MCF 10A (cell line): Measurements from ENCODE around the gene ANAPC5. TPM values are rescaled to one million over a fixed set of nuclear protein-coding genes. Genes with fewer than 3 reads are reported as not detected.

Experiments used
- BruUV-seq: library from RNA; stranded (reverse); fragments of 400-500 nt; replicated peaks from 2 replicates; lab custom pipeline; 2021; lab: Mats Ljungman, UMichigan
- CTCF ChIA-PET: fragments of 300-600 bp; sonication (Branson Sonifier 250); formaldehyde crosslinking; extraction: SDS; loops from one replicate; lab custom pipeline; 2021; ENCODE audit warnings: antibody characterized with exemption, inconsistent platforms; lab: Yijun Ruan, JAX
- POLR2A ChIA-PET: fragments of 300-600, 350-650 bp; sonication (Branson Sonifier 250); formaldehyde crosslinking; extraction: SDS; loops from one replicate; lab custom pipeline; 2020; ENCODE audit warnings: antibody characterized with exemption, inconsistent platforms; lab: Yijun Ruan, JAX
- DNase-seq: peaks from one replicate; pipeline ENCODE4 v3.0.0-alpha.2; 2018; ENCODE audit not compliant: unreplicated experiment
- H3K27ac Mint-ChIP-seq: one replicate; pipeline ENCODE4 v1.8.0; 2022; ENCODE audit warnings: mild to moderate bottlenecking, low read depth, mixed read lengths; ENCODE audit not compliant: unreplicated experiment
- H3K27me3 Mint-ChIP-seq: one replicate; pipeline ENCODE4 v1.8.0; 2022; ENCODE audit warnings: mixed read lengths; ENCODE audit not compliant: insufficient read depth, unreplicated experiment
- H3K36me3 Mint-ChIP-seq: one replicate; pipeline ENCODE4 v1.8.0; 2022; ENCODE audit warnings: mild to moderate bottlenecking, moderate library complexity, mixed read lengths; ENCODE audit not compliant: insufficient read depth, unreplicated experiment
- H3K4me1 Mint-ChIP-seq: one replicate; pipeline ENCODE4 v1.8.0; 2022; ENCODE audit warnings: mixed read lengths; ENCODE audit not compliant: insufficient read depth, unreplicated experiment
- H3K4me3 Mint-ChIP-seq: one replicate; pipeline ENCODE4 v1.8.0; 2022; ENCODE audit warnings: mild to moderate bottlenecking, moderate library complexity, mixed read lengths; ENCODE audit not compliant: unreplicated experiment
- H3K9me3 Mint-ChIP-seq: one replicate; pipeline ENCODE4 v1.8.0; 2022; ENCODE audit warnings: mixed read lengths; ENCODE audit not compliant: unreplicated experiment
- intact Hi-C: fragments of 100-400 bp; cut with micrococcal nuclease; formaldehyde crosslinking; loops from 2 replicates; pipeline ENCODE4 v1.14.1; 2022
- total RNA-seq: library from RNA; stranded (reverse); gene quantifications from 2 replicates; pipeline ENCODE4 v1.2.3, GENCODE V29; 2022
- TF ChIP-seq, protein P1 (sequence below): fragments of 200-600 bp; IDR thresholded peaks from one replicate; pipeline ENCODE4 v1.8.0; 2022; ENCODE audit warnings: antibody characterized with exemption, mild to moderate bottlenecking; ENCODE audit not compliant: unreplicated experiment

Gene ANAPC5
- total RNA-seq, 1 experiment from 2014 or later: 95.6 TPM

DNA sequence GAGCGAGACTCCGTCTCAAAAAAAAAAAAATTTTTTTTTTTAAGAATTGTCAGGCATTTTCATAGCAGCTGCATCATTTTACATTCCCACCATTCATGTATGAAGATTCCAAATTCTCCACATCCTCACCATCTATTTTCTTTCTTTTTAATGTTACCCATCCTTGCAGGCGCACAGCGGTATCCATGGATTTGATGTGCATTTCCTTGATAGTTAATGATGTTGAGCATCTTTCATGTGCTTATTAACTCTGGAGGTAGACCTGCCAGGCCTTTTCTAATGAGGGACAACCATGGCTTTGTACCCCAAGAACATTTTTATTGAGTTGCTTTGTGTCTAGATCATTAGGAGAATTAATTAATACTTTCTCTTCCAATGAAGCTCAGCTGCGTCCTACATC lies 46.1 kb upstream of the ANAPC5 start:
- POLR2A ChIA-PET: interaction anchor here (2.3 to 5.0 kb wide), 2 partner anchors 47 to 103 kb away, joined by 5 to 119 read pairs; partner anchors contain the start of gene ANAPC5
- Mint-ChIP-seq H3K9me3 (no peaks in the 10 kb centered on the region), H3K36me3 (no peaks in the 10 kb centered on the region), H3K4me3 (peak overlapping the region; percentile 90), H3K4me1 (peaks cover 14% of the 10 kb centered on the region), H3K27ac (no peak overlapping the region), H3K27me3 (no peaks in the 10 kb centered on the region)
- BruUV-seq: no TSS peak
- DNase-seq: no peak
- intact Hi-C loops: no loop called here
- CTCF ChIA-PET: interaction anchor here (0.6 kb wide), 1 partner anchor 38 kb away, joined by 4 read pairs; no protein-coding TSS in a partner anchor
- TF ChIP-seq, protein P1, sequence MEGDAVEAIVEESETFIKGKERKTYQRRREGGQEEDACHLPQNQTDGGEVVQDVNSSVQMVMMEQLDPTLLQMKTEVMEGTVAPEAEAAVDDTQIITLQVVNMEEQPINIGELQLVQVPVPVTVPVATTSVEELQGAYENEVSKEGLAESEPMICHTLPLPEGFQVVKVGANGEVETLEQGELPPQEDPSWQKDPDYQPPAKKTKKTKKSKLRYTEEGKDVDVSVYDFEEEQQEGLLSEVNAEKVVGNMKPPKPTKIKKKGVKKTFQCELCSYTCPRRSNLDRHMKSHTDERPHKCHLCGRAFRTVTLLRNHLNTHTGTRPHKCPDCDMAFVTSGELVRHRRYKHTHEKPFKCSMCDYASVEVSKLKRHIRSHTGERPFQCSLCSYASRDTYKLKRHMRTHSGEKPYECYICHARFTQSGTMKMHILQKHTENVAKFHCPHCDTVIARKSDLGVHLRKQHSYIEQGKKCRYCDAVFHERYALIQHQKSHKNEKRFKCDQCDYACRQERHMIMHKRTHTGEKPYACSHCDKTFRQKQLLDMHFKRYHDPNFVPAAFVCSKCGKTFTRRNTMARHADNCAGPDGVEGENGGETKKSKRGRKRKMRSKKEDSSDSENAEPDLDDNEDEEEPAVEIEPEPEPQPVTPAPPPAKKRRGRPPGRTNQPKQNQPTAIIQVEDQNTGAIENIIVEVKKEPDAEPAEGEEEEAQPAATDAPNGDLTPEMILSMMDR: no peak

DNA sequence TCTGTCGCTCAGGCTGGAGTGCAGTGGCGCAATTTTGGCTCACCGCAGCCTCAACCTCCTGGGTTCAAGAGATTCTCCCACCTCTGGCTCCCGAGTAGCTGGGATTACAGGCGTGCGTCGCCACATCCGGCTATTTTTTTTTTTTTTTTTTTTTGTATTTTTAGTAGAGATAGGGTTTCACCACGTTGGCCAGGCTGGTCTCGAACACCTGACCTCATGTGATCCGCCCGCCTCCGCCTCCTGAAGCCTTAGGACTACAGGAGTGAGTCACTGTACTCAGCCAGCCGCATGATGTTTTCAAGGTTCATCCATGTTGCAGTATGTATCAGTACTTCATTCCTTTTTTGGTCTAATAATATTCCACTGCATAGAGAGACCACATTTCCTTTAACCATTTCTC lies 45.3 kb upstream of the ANAPC5 start:
- no peaks in the 10 kb centered on the region for H3K27me3 Mint-ChIP-seq
- POLR2A ChIA-PET: no interaction called here
- no peaks in the 10 kb centered on the region for H3K36me3 Mint-ChIP-seq
- no peak overlapping the region for H3K27ac Mint-ChIP-seq
- no peak overlapping the region for H3K4me3 Mint-ChIP-seq
- H3K4me1 Mint-ChIP-seq: peaks cover 12% of the 10 kb centered on the region
- no peaks in the 10 kb centered on the region for H3K9me3 Mint-ChIP-seq
- intact Hi-C loops: no loop called here
- CTCF ChIA-PET: no interaction called here
- BruUV-seq: no TSS peak
- TF ChIP-seq, protein P1: no peak
- no peak for DNase-seq

DNA sequence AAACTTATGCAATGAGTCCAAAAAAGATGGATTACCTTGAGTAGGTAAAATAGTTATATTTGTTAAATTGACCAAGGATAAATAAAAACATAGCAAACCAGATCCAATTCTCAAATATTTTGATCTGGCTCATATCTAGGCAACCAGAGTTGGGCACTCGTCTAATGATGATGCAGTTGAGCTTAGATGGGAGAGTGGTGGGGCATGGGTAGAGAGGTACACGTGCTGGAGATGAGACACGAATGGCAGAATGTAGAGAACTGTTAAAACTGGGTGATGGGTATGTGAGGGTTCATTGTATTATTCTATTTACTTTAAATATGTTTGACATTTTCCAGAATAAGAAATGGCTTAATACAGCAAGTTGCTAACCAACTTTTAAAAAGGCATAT lies 40.1 kb upstream of the ANAPC5 start:
- no peaks in the 10 kb centered on the region for H3K27me3 Mint-ChIP-seq
- no peaks in the 10 kb centered on the region for H3K36me3 Mint-ChIP-seq
- ChIA-PET POLR2A (no interaction called here), CTCF (interaction anchor here (0.6 kb wide), 1 partner anchor 10 kb away, joined by 3 read pairs; no protein-coding TSS in a partner anchor)
- no peaks in the 10 kb centered on the region for H3K9me3 Mint-ChIP-seq
- TF ChIP-seq, protein P1: no peak
- no peak for DNase-seq
- H3K4me1 Mint-ChIP-seq: peaks cover 13% of the 10 kb centered on the region
- no peak overlapping the region for H3K4me3 Mint-ChIP-seq
- no TSS peak for BruUV-seq
- intact Hi-C loops: no loop called here
- H3K27ac Mint-ChIP-seq: no peak overlapping the region

DNA sequence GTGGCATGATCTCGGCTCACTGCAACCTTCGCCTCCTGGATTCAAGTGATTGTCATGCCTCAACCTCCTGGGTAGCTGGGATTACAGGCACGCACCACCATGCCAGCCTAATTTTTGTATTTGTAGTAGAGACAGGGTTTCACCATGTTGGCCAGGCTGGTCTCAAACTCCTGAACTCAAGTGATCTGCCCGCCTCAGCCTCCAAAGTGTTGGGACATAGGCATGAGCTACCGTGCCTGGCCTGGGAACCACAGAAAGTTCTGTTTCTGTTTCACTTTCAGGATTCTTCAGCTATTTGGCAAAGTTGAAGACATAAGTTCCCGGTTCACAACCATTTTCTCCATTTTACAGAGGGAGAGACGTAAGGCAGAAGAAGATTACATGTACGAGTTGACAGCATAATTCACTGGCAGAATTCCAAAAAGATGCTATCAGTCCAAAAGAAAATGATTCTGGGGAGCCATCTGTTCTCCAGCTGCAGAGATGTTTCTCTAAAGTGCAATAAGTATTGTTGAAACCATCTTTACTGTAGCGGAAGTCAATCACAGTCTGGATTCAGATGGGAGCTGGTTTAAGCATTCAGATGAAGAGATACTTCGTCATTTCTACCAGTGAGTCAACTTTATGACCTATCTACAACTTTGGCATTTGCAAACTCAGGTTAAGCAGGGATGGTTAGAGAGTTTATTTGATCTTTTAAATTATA lies 39.6 kb upstream of the ANAPC5 start:
- Mint-ChIP-seq H3K36me3 (no peaks in the 10 kb centered on the region), H3K4me3 (no peak overlapping the region), H3K4me1 (peaks cover 13% of the 10 kb centered on the region), H3K27me3 (no peaks in the 10 kb centered on the region), H3K9me3 (no peaks in the 10 kb centered on the region), H3K27ac (no peak overlapping the region)
- DNase-seq: no peak
- ChIA-PET POLR2A (interaction anchor here (0.6 to 1.2 kb wide), 2 partner anchors 8 to 206 kb away, joined by 5 to 8 read pairs; partner anchors contain the start of gene RNF34), CTCF (interaction anchor here (0.6 to 0.7 kb wide), 3 partner anchors 11 to 227 kb away, joined by 3 to 4 read pairs (median 4); no protein-coding TSS in a partner anchor)
- intact Hi-C loops: no loop called here
- no TSS peak for BruUV-seq
- TF ChIP-seq, protein P1: no peak
